Fibroblast of peridontal ligament (primary cell): ENCODE data around the gene FAM24B.
A peak's percentile ranks its signal among the peaks of the same experiment; 100 is the strongest.
"Not testable (repeated sequence)": the region's sequence is repeated elsewhere in the genome, so short reads cannot be mapped to it uniquely, and the experiment has no call there.

Experiments
- DNase-seq: peaks from one replicate; pipeline ENCODE4 v3.0.0-alpha.2; 2010; ENCODE audit errors: extremely low read depth

FAM24B gene

GRCh38 chr10:122879339-122880273 lies at the start of gene FAM24B:
Gene FAM24B (minus strand): TSS chr10:122879581. CDS start chr10:122850515, 29,066 bp downstream.
- peak; percentile 99 for DNase-seq

- DNase-seq, result no peak
Measured at GRCh38 chr10:122915700-122916099, 36.3 kb upstream of the FAM24B start.

GRCh38 chr10:122911889-122912484 lies 32.6 kb upstream of the FAM24B start:
- peak; percentile 33 for DNase-seq

GRCh38 chr10:122910310-122910709 lies 30.9 kb upstream of the FAM24B start, which contains the start of gene FAM24A:
Gene FAM24A (plus strand): TSS chr10:122910610. CDS start chr10:122911635, 1,025 bp downstream.
- DNase-seq, result no peak

- not testable (repeated sequence) for DNase-seq
Measured at GRCh38 chr10:122903861-122904260, 24.5 kb upstream of the FAM24B start.

- no peak for DNase-seq
Measured at GRCh38 chr10:122894261-122894944, 15.0 kb upstream of the FAM24B start.

- DNase-seq, result no peak
Measured at GRCh38 chr10:122884166-122884565, 4.8 kb upstream of the FAM24B start.

- no peak for DNase-seq
Measured at GRCh38 chr10:122882766-122883165, 3.4 kb upstream of the FAM24B start.

- peak; percentile 36 for DNase-seq
Measured at GRCh38 chr10:122878799-122879338, 512 bp downstream of the FAM24B start.

GRCh38 chr10:122877264-122877663 lies 2.1 kb downstream of the FAM24B start:
- no peak for DNase-seq

GRCh38 chr10:122876467-122876855 lies 2.9 kb downstream of the FAM24B start:
- no peak for DNase-seq

- DNase-seq, result no peak
Measured at GRCh38 chr10:122875843-122876466, 3.4 kb downstream of the FAM24B start.

GRCh38 chr10:122871947-122872346 lies 7.4 kb downstream of the FAM24B start:
- not testable (repeated sequence) for DNase-seq

- not testable (repeated sequence) for DNase-seq
Measured at GRCh38 chr10:122868768-122869167, 10.6 kb downstream of the FAM24B start.

GRCh38 chr10:122866757-122867482 lies 12.5 kb downstream of the FAM24B start:
- DNase-seq, result peak; percentile 38

- DNase-seq, result peak; percentile 67
Measured at GRCh38 chr10:122864901-122865300, 14.5 kb downstream of the FAM24B start.

GRCh38 chr10:122864194-122864592 lies 15.2 kb downstream of the FAM24B start:
- peak; percentile 38 for DNase-seq

- no peak for DNase-seq
Measured at GRCh38 chr10:122863216-122864193, 15.9 kb downstream of the FAM24B start.

- peak; percentile 78 for DNase-seq
Measured at GRCh38 chr10:122861711-122862161, 17.6 kb downstream of the FAM24B start.
